IMR-90 (cell line): ENCODE results near the gene RPP25. TPM values are rescaled to one million over a fixed set of nuclear protein-coding genes. Genes with fewer than 3 reads are reported as not detected.

Experiments
- ATAC-seq: fragments of 200-7000 bp; cut with Tn5 transposase; 2 replicates; pipeline ENCODE4 v1.9.1; 2020; ENCODE audit warnings: low read depth, mild to moderate bottlenecking, moderate library complexity
- BruUV-seq: library from RNA; stranded (reverse); fragments of 400-500 nt; replicated peaks from 2 replicates; lab custom pipeline; 2021; lab: Mats Ljungman, UMichigan
- CTCF ChIA-PET: fragments of 300-600 bp; formaldehyde crosslinking; extraction: SDS; loops from one replicate; lab custom pipeline; 2021; ENCODE audit warnings: antibody characterized with exemption; lab: Yijun Ruan, JAX
- POLR2A ChIA-PET: fragments of 300-600 bp; sonication (Branson Sonifier 250); formaldehyde crosslinking; loops from one replicate; lab custom pipeline; 2022; ENCODE audit warnings: antibody characterized with exemption; ENCODE audit not compliant: unreplicated experiment; lab: Charles Lee
- DNase-seq: peaks from one replicate; pipeline ENCODE4 v3.0.0; 2013
- H2AFZ ChIP-seq: replicated peaks from 2 replicates; pipeline ENCODE3; 2013; ENCODE audit warnings: low read length, mild to moderate bottlenecking; ENCODE audit not compliant: poor library complexity
- H2AK5ac ChIP-seq: 2 replicates; pipeline ENCODE4 v1.6.1; 2013; ENCODE audit warnings: low read depth, low read length, inconsistent platforms
- H2AK9ac ChIP-seq: replicated peaks from 2 replicates; pipeline ENCODE3; 2013; ENCODE audit warnings: mild to moderate bottlenecking, low read depth, low read length, moderate library complexity; ENCODE audit not compliant: poor library complexity
- H2BK120ac ChIP-seq: 2 replicates; pipeline ENCODE4 v1.6.1; 2013; ENCODE audit warnings: low read depth, low read length, inconsistent platforms
- H2BK15ac ChIP-seq: 3 replicates; pipeline ENCODE4 v1.6.1; 2013; ENCODE audit warnings: low read depth, low read length, inconsistent platforms
- H2BK20ac ChIP-seq: 2 replicates; pipeline ENCODE4 v1.6.1; 2013; ENCODE audit warnings: low read depth, mild to moderate bottlenecking, inconsistent platforms, low read length, moderate library complexity
- H2BK5ac ChIP-seq: 2 replicates; pipeline ENCODE4 v1.6.1; 2013; ENCODE audit warnings: mild to moderate bottlenecking, low read depth, low read length, inconsistent platforms; ENCODE audit not compliant: poor library complexity, severe bottlenecking
- H3K14ac ChIP-seq: replicated peaks from 2 replicates; pipeline ENCODE4 v1.6.1; 2013; ENCODE audit warnings: low read depth, low read length, inconsistent platforms
- H3K18ac ChIP-seq: 2 replicates; pipeline ENCODE4 v1.6.1; 2013; ENCODE audit warnings: low read depth, low read length, control low read depth
- H3K23ac ChIP-seq: 2 replicates; pipeline ENCODE4 v1.6.1; 2013; ENCODE audit warnings: low read depth, low read length, inconsistent platforms
- H3K27ac ChIP-seq: 2 replicates; pipeline ENCODE4 v1.5.1; 2013; ENCODE audit warnings: mild to moderate bottlenecking, control low read depth, low read length; ENCODE audit not compliant: insufficient read depth
- H3K27me3 ChIP-seq: 2 replicates; pipeline ENCODE4 v1.6.1; 2013; ENCODE audit warnings: low read length; ENCODE audit not compliant: control insufficient read depth, insufficient read depth
- H3K36me3 ChIP-seq: 2 replicates; pipeline ENCODE4 v1.6.1; 2013; ENCODE audit warnings: low read length, mixed read lengths; ENCODE audit not compliant: control insufficient read depth, insufficient read depth
- H3K4ac ChIP-seq: 2 replicates; pipeline ENCODE4 v1.6.1; 2013; ENCODE audit warnings: low read depth, low read length, inconsistent platforms
- H3K4me1 ChIP-seq: 2 replicates; pipeline ENCODE4 v1.6.1; 2013; ENCODE audit warnings: low read length, mixed read lengths; ENCODE audit not compliant: control insufficient read depth, insufficient read depth
- H3K4me2 ChIP-seq: 2 replicates; pipeline ENCODE4 v1.6.1; 2013; ENCODE audit warnings: low read depth, mild to moderate bottlenecking, control low read depth, low read length, moderate library complexity
- H3K4me3 ChIP-seq: 2 replicates; pipeline ENCODE4 v1.5.1; 2013; ENCODE audit warnings: low read depth, mild to moderate bottlenecking, control low read depth, low read length, moderate library complexity; ENCODE audit not compliant: insufficient read depth
- H3K56ac ChIP-seq: 2 replicates; pipeline ENCODE4 v1.6.1; 2013; ENCODE audit warnings: low read length, inconsistent platforms; ENCODE audit not compliant: insufficient read depth; ENCODE audit errors: extremely low read depth
- H3K79me1 ChIP-seq, 2 experiments: 2 replicates each; pipeline ENCODE4 v1.6.1; 2013; ENCODE audit warnings: low read length in 2 of 2, inconsistent platforms in 1 of 2, low read depth in 1 of 2
- H3K9ac ChIP-seq: 2 replicates; pipeline ENCODE4 v1.6.1; 2013; ENCODE audit warnings: low read depth, low read length, control low read depth
- H3K9me1 ChIP-seq: 2 replicates; pipeline ENCODE4 v1.6.1; 2013; ENCODE audit warnings: low read length, inconsistent platforms; ENCODE audit not compliant: insufficient read depth
- H3K9me3 ChIP-seq: 2 replicates; pipeline ENCODE4 v1.6.1; 2013; ENCODE audit warnings: low read length; ENCODE audit not compliant: control insufficient read depth, insufficient read depth
- H4K20me1 ChIP-seq: 2 replicates; pipeline ENCODE4 v1.6.1; 2013; ENCODE audit warnings: low read length, inconsistent platforms; ENCODE audit not compliant: insufficient read depth
- H4K5ac ChIP-seq: 2 replicates; pipeline ENCODE4 v1.6.1; 2013; ENCODE audit warnings: mild to moderate bottlenecking, low read depth, low read length, control low read depth
- H4K8ac ChIP-seq, 2 experiments: 2 replicates each; pipeline ENCODE4 v1.6.1; 2013; ENCODE audit warnings: low read depth in 2 of 2, low read length in 2 of 2, control low read depth in 1 of 2, inconsistent platforms in 1 of 2
- H4K91ac ChIP-seq: 2 replicates; pipeline ENCODE4 v1.6.1; 2013; ENCODE audit warnings: low read depth, low read length, inconsistent platforms; ENCODE audit not compliant: insufficient read depth
- CEBPB ChIP-seq: IDR thresholded peaks from 2 replicates; pipeline ENCODE4 v1.6.1; 2012; ENCODE audit warnings: low read depth, low read length, improper control_type of control experiment
- MAFK ChIP-seq: IDR thresholded peaks from 2 replicates; pipeline ENCODE4 v1.6.1; 2012; ENCODE audit warnings: low read depth, low read length, improper control_type of control experiment
- WGBS, 2 experiments: methylation state at CpG; one replicate each; pipeline versions ENCODE4 v1.1.5 to v1.1.7; 2013; ENCODE audit warnings: missing lambda C conversion rate in 2 of 2; ENCODE audit not compliant: insufficient read length in 1 of 2; ENCODE audit errors: extremely low coverage in 2 of 2; 5-methylcytosine and 5-hydroxymethylcytosine counted together
- dilution Hi-C: fragments of 300-500 bp; cut with HindIII; formaldehyde crosslinking; loops from one replicate; pipeline ENCODE4 v1.14.3; 2018; ENCODE audit warnings: low sequenced_read_pairs; ENCODE audit not compliant: unreplicated experiment
- in situ Hi-C: fragments of 300-500 bp; cut with MboI; formaldehyde crosslinking; loops from 3 replicates; pipeline ENCODE4 v1.14.3; 2019; ENCODE audit warnings: low sequenced_read_pairs, inconsistent platforms, mixed read lengths
- intact Hi-C: fragments of 100-400 bp; cut with micrococcal nuclease; formaldehyde crosslinking; loops from 2 replicates; pipeline ENCODE4 v1.10.0; 2022
- polyA plus RNA-seq, 3 experiments: library from polyadenylated mRNA; depleted of rRNA; stranded (reverse); fragments of >200 nt; gene quantifications; 2 replicates each; pipeline ENCODE4 v1.2.3, GENCODE V29; 2012; ENCODE audit warnings: low replicate concordance in 1 of 3
- total RNA-seq: library from RNA; depleted of rRNA; stranded (reverse); fragments of >200 nt; gene quantifications from 2 replicates; pipeline ENCODE4 v1.2.3, GENCODE V29; 2012

The RPP25 gene
- total and polyA plus RNA-seq, 2 of the 4 experiments (the other 2 are of a cell fraction): 0.18 to 0.38 TPM

GRCh38 chr15:74964794-74965193, 8.2 kb upstream of the RPP25 start:
- ATAC-seq: no peak
- H3K27me3 ChIP-seq: peaks cover 19% of the 10 kb centered on the region
- no peaks in the 10 kb centered on the region for H3K79me1 ChIP-seq
- dilution Hi-C loops (no loop called here), intact Hi-C loops (no loop called here), in situ Hi-C loops (no loop called here)
- no peak overlapping the region for H3K14ac ChIP-seq
- H2BK5ac ChIP-seq: no peak overlapping the region
- H3K27ac ChIP-seq: no peak overlapping the region
- no peak overlapping the region for H3K9ac ChIP-seq
- no peaks in the 10 kb centered on the region for H3K9me3 ChIP-seq
- no peak overlapping the region for H2AK9ac ChIP-seq
- no peak overlapping the region for H3K4ac ChIP-seq
- TF ChIP-seq CEBPB: no peak
- peak; percentile 57 for TF ChIP-seq MAFK
- H2BK20ac ChIP-seq: no peak overlapping the region
- CTCF ChIA-PET: no interaction called here
- no peak overlapping the region for H4K91ac ChIP-seq
- no peaks in the 10 kb centered on the region for H3K4me1 ChIP-seq
- no peak overlapping the region for H3K4me3 ChIP-seq
- POLR2A ChIA-PET: no interaction called here
- 0 out of 2 replicates have a peak overlapping the region, but pooled peaks have one; percentile 16 for H3K23ac ChIP-seq
- no peak overlapping the region for H3K4me2 ChIP-seq
- H2BK120ac ChIP-seq: no peak overlapping the region; the same call in 1 of the 2 replicates
- H4K8ac ChIP-seq: no peak overlapping the region
- H3K56ac ChIP-seq: no peak overlapping the region
- H4K5ac ChIP-seq: no peak overlapping the region
- no peak overlapping the region for H2AK5ac ChIP-seq
- no TSS peak for BruUV-seq
- H2BK15ac ChIP-seq: 0 out of 3 replicates have a peak overlapping the region, but pooled peaks have one; percentile 2
- no peaks in the 10 kb centered on the region for H3K9me1 ChIP-seq
- H2AFZ ChIP-seq: peak overlapping the region; percentile 74
- no CpG with 5 or more reads among the region's 3 CpGs for WGBS, 2 experiments
- H4K20me1 ChIP-seq: no peaks in the 10 kb centered on the region
- no peaks in the 10 kb centered on the region for H3K36me3 ChIP-seq
- H3K18ac ChIP-seq: no peak overlapping the region
- peak; percentile 51 for DNase-seq
